HL-60 (cell line): Measurements from ENCODE around the gene TPCN1.
A peak's percentile ranks its signal among the peaks of the same experiment; 100 is the strongest.

Experiments used
- DNase-seq, 2 experiments: peaks; one replicate each; pipeline ENCODE4 v3.0.0-alpha.2; 2010 to 2020; ENCODE audit warnings: low read depth in 1 of 2, low spot score in 1 of 2
- H3K27ac ChIP-seq: fragments of 250-450 bp; sonication (Bioruptor Pico); replicated peaks from 2 replicates; pipeline ENCODE4 v1.5.1; 2020; ENCODE audit warnings: mild to moderate bottlenecking, moderate library complexity
- H3K27me3 ChIP-seq: fragments of 250-450 bp; sonication (Bioruptor Pico); 2 replicates; pipeline ENCODE4 v1.5.1; 2021; ENCODE audit warnings: mild to moderate bottlenecking, moderate library complexity; ENCODE audit not compliant: insufficient read depth, poor library complexity, severe bottlenecking
- H3K4me3 ChIP-seq: replicated peaks from 2 replicates; pipeline ENCODE4 v1.5.1; 2011; ENCODE audit warnings: mild to moderate bottlenecking, control low read depth, low read length; ENCODE audit not compliant: insufficient read depth
- GABPA ChIP-seq: IDR thresholded peaks from 2 replicates; pipeline ENCODE4 v1.6.1; 2012; ENCODE audit warnings: low read depth
- POLR2AphosphoS5 ChIP-seq: IDR thresholded peaks from 2 replicates; pipeline ENCODE4 v1.6.1; 2012; ENCODE audit warnings: low read depth
- REST ChIP-seq: IDR thresholded peaks from 2 replicates; pipeline ENCODE4 v1.6.1; 2012; ENCODE audit warnings: low read depth; ENCODE audit not compliant: insufficient replicate concordance
- SPI1 ChIP-seq: IDR thresholded peaks from 2 replicates; pipeline ENCODE4 v1.6.1; 2012; ENCODE audit warnings: low read depth, mild to moderate bottlenecking, borderline replicate concordance
- TF ChIP-seq, protein P1 (sequence below): IDR thresholded peaks from one replicate; pipeline ENCODE4 v1.5.1; 2011; ENCODE audit warnings: low read length, control low read depth, inconsistent platforms; ENCODE audit not compliant: insufficient read depth

Gene TPCN1

DNA sequence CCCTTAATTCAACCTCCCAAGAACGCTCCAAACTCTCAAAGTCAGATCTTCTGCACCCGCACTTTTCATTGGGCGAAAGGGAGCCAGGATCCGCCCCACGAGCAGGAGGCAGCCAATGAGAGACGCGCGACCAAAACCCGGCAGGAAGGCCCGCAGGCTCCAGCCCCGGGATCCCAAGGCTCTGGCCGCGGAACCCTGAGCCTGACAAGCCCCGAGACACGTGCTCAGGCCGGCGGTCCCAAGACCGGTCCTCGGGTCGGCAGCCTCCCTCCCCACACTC, 36.4 kb upstream of the TPCN1 start:
- Histone ChIP-seq H3K4me3 (peak overlapping the region; percentile 87), H3K27ac (peak overlapping the region; percentile 99), H3K27me3 (no peaks in the 10 kb centered on the region)
- no peak for TF ChIP-seq GABPA
- TF ChIP-seq REST: no peak
- TF ChIP-seq, protein P1, sequence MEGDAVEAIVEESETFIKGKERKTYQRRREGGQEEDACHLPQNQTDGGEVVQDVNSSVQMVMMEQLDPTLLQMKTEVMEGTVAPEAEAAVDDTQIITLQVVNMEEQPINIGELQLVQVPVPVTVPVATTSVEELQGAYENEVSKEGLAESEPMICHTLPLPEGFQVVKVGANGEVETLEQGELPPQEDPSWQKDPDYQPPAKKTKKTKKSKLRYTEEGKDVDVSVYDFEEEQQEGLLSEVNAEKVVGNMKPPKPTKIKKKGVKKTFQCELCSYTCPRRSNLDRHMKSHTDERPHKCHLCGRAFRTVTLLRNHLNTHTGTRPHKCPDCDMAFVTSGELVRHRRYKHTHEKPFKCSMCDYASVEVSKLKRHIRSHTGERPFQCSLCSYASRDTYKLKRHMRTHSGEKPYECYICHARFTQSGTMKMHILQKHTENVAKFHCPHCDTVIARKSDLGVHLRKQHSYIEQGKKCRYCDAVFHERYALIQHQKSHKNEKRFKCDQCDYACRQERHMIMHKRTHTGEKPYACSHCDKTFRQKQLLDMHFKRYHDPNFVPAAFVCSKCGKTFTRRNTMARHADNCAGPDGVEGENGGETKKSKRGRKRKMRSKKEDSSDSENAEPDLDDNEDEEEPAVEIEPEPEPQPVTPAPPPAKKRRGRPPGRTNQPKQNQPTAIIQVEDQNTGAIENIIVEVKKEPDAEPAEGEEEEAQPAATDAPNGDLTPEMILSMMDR: no peak
- TF ChIP-seq POLR2AphosphoS5: peak; percentile 58; the same call in 1 of the 2 replicates
- TF ChIP-seq SPI1: no peak
- peak; percentile 85 to 93 for DNase-seq

GRCh38 chr12:113185180-113186032, 35.9 kb upstream of the TPCN1 start, which contains the start of the genes DDX54 and RITA1:
DDX54 (minus strand) TSS chr12:113185478; CDS start chr12:113185451, 27 bp downstream.
RITA1 (plus strand) TSS chr12:113185721; CDS start chr12:113186747, 1,026 bp downstream.
- Histone ChIP-seq H3K27me3 (no peaks in the 10 kb centered on the region), H3K4me3 (peak within 1 kb of the TSS; percentile 87), H3K27ac (peak within 1 kb of the TSS; percentile 99)
- peak; percentile 72 for TF ChIP-seq REST
- TF ChIP-seq, protein P1: no peak
- TF ChIP-seq SPI1: no peak
- peak; percentile 79 for TF ChIP-seq POLR2AphosphoS5
- TF ChIP-seq GABPA: no peak
- peak; percentile 74 for DNase-seq

DNA sequence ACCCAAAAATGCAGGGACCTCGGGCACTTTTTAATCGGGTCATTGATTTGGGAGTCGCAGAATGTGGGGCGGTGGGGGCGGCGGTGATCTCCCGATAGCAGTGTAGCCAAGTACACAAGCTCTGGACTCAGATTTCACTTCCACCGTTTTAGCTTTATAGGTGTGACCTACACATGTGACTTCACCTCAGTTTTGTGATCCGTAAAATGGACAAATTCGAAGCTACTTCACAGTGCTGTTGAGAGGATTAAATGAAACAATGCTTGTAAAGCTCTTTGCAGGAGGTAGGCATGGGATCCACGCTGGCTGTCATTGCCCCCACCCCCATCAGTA, 35.3 kb upstream of the TPCN1 start:
- peak overlapping the region; percentile 99 for H3K27ac ChIP-seq
- DNase-seq: peak in 1 of 2 experiments; percentile 14
- no peak for TF ChIP-seq GABPA
- no peak for TF ChIP-seq POLR2AphosphoS5
- no peak for TF ChIP-seq REST
- TF ChIP-seq, protein P1: no peak
- TF ChIP-seq SPI1: no peak

More for the DNA sequence above, 35.3 kb upstream of the TPCN1 start:
- Histone ChIP-seq H3K27me3 (no peaks in the 10 kb centered on the region), H3K4me3 (peak overlapping the region; percentile 87)
